Activated CD4-positive, alpha-beta memory T cell treated with anti-CD3 and anti-CD28 coated beads, Interleukin-2, amount 10 ng/mL, durations not matched to agents 7 days and 5 days (primary cell): Measurements from ENCODE around the gene STAG2. TPM values are rescaled to one million over a fixed set of nuclear protein-coding genes. Genes with fewer than 3 reads are reported as not detected.

Source experiments
- CTCF ChIA-PET: fragments of 350-600 bp; sonication (Branson Sonifier 250); formaldehyde crosslinking; loops from one replicate; lab custom pipeline; 2021; ENCODE audit warnings: antibody characterized with exemption, inconsistent platforms; lab: Charles Lee
- POLR2A ChIA-PET: fragments of 350-600 bp; sonication (Branson Sonifier 250); formaldehyde crosslinking; loops from one replicate; lab custom pipeline; 2021; ENCODE audit warnings: antibody characterized with exemption; lab: Charles Lee
- DNase-seq: peaks from one replicate; pipeline ENCODE4 v3.0.0-alpha.2; 2020
- H3K27ac Mint-ChIP-seq: one replicate; pipeline ENCODE4 v1.8.0; 2021; ENCODE audit warnings: mild to moderate bottlenecking, mixed read lengths
- H3K27me3 Mint-ChIP-seq: one replicate; pipeline ENCODE4 v1.8.0; 2021; ENCODE audit warnings: mixed read lengths
- H3K36me3 Mint-ChIP-seq: one replicate; pipeline ENCODE4 v1.8.0; 2021; ENCODE audit warnings: low read depth, mixed read lengths
- H3K4me1 Mint-ChIP-seq: one replicate; pipeline ENCODE4 v1.8.0; 2021; ENCODE audit warnings: mixed read lengths
- H3K4me3 Mint-ChIP-seq: one replicate; pipeline ENCODE4 v1.8.0; 2021; ENCODE audit warnings: mild to moderate bottlenecking, mixed read lengths
- H3K9me3 Mint-ChIP-seq: one replicate; pipeline ENCODE4 v1.8.0; 2021; ENCODE audit warnings: mixed read lengths
- total RNA-seq, 2 experiments: library from RNA; stranded (reverse); gene quantifications; one replicate each; pipeline ENCODE4 v1.2.3, GENCODE V29; 2021

STAG2 gene
- total RNA-seq, 2 experiments from 2014 or later: 87.8 to 89.6 TPM

DNA sequence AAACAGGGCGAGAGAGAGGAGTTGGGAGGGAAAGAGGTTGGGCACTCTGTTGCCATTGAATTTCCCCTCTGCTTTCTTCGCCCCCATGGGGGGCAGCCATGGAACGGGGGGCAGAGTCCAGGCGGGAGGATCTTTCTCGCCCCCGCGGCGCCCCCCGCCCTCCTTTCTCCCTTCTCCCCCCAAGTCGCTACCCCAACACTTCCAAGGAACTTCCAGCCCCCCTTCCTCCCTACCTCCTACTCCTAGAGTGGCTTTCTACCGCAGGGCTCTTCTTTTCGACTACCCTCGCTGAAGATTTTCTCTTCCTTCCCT, 594 bp upstream of the STAG2 start:
- Mint-ChIP-seq H3K9me3 (no peaks in the 10 kb centered on the region), H3K27me3 (no peaks in the 10 kb centered on the region), H3K4me1 (peaks cover 26% of the 10 kb centered on the region), H3K4me3 (peak overlapping the region; percentile 89), H3K27ac (peak overlapping the region; percentile 99), H3K36me3 (peaks cover 17% of the 10 kb centered on the region)
- DNase-seq: no peak
- POLR2A ChIA-PET: interaction anchor here (0.9 to 2.1 kb wide), 6 partner anchors 57 to 401 kb away, joined by 3 to 11 read pairs (median 6); partner anchors contain the start of gene SH2D1A
- CTCF ChIA-PET: interaction anchor here (0.6 to 2.3 kb wide), 7 partner anchors 19 to 128 kb away, joined by 3 to 7 read pairs (median 3); no protein-coding TSS in a partner anchor

DNA sequence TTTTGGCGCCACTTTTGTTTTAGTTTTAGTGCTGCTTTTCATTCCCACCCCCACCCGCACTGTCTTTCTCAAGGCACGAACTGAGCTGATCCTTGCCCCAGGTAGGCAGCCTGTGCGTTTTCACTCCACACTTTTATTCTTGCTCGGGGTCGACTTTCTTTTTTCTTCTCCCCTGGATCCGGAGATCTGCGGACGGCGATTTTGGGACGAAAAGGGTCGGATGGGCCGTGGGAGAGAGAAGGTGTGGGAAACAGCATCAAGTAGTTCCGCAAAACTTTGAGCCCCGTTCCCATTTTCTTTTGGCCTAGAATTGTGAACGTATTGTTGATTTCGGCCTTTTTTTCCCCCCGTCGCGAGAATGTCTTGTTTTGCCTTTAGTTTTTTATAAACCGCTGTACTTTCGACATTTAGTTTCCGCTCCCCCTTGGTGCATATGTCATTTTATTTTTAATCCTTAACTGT, 531 bp downstream of the STAG2 start:
- H3K9me3 Mint-ChIP-seq: no peaks in the 10 kb centered on the region

DNA sequence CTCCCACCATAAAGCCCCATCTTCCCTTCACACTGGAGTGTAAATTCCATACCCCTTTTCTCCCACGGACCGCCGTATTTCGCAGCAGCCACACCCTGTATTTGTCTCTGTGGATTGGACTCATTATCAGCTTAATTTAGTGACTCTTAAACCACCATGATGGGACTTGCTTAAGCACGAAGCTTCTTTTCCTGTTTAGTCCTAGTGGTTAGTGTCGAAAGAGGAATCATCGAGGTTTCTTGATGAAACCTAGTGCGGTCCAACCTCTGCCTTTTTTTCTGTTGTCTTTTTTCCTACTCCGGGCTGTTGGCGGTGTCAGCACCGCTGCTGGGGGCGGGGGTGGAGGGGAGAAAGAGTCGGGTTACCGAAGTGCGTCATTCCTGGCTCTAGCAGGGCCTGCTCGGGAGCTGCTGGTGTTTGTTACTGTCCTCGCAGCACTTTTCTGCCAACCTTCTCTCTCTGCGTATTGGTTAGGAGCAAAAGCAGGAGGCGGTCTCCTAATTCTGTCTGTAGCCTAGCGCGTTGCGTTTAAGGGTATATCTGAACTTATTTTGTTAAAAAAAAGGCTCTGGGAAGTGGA, 1.4 kb downstream of the STAG2 start:
- H3K4me1 Mint-ChIP-seq: peaks cover 33% of the 10 kb centered on the region
- H3K36me3 Mint-ChIP-seq: peaks cover 22% of the 10 kb centered on the region
- H3K27ac Mint-ChIP-seq: peak overlapping the region; percentile 99
- H3K9me3 Mint-ChIP-seq: no peaks in the 10 kb centered on the region
- peak overlapping the region; percentile 89 for H3K4me3 Mint-ChIP-seq
- DNase-seq: peak; percentile 87
- POLR2A ChIA-PET: interaction anchor here (0.6 to 2.1 kb wide), 17 partner anchors 10 to 434 kb away, joined by 3 to 26 read pairs (median 3); partner anchors contain the start of genes SH2D1A and XIAP
- no peaks in the 10 kb centered on the region for H3K27me3 Mint-ChIP-seq
- CTCF ChIA-PET: interaction anchor here (0.7 to 1.6 kb wide), 3 partner anchors 16 to 85 kb away, joined by 3 read pairs; no protein-coding TSS in a partner anchor

More for the DNA sequence above, 531 bp downstream of the STAG2 start:
- CTCF ChIA-PET: interaction anchor here (1.6 kb wide), 1 partner anchor 56 kb away, joined by 3 read pairs; no protein-coding TSS in a partner anchor
- Mint-ChIP-seq H3K27me3 (no peaks in the 10 kb centered on the region), H3K27ac (peak overlapping the region; percentile 99), H3K36me3 (peaks cover 21% of the 10 kb centered on the region), H3K4me3 (peak overlapping the region; percentile 89), H3K4me1 (peaks cover 31% of the 10 kb centered on the region)
- DNase-seq: no peak
- POLR2A ChIA-PET: interaction anchor here (0.6 to 2.1 kb wide), 11 partner anchors 56 to 435 kb away, joined by 3 to 26 read pairs (median 4); partner anchors contain the start of genes SH2D1A and XIAP

DNA sequence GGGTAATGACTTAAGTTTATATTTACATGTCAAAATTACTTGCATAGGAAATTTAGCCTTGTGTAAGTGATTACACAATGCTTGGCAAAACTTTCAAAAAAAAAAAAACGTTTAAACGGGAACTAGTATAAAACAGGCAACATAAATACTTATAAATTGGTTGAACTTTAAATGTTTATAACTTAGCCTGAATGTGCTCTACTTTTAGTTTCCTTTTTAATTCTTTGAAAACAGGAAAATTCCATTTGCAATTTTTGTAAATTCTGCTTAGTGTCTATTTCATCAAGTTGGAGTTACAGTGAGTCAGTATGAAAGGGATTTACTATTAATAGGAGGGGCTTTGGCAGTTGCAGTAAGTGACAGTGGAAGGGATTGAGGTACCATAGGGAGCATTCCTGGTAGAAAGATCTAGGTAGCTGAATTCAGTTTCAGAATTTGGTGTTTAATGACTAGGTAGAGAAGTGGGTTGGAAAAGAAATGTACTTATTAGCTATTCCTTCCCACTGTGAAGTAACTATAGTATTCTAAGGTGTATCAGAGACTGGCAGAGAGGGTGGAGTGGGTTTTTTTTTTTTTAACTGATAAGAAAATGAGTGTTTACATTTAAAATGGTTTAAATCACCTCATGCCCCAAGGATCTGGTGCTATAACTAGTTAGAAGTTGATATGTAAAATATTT, 2.8 kb downstream of the STAG2 start:
- Mint-ChIP-seq H3K4me1 (peaks cover 40% of the 10 kb centered on the region), H3K27ac (peak overlapping the region; percentile 99), H3K4me3 (peak overlapping the region; percentile 89), H3K9me3 (no peaks in the 10 kb centered on the region), H3K36me3 (peaks cover 26% of the 10 kb centered on the region), H3K27me3 (no peaks in the 10 kb centered on the region)
- ChIA-PET CTCF (no interaction called here), POLR2A (no interaction called here)
- no peak for DNase-seq

DNA sequence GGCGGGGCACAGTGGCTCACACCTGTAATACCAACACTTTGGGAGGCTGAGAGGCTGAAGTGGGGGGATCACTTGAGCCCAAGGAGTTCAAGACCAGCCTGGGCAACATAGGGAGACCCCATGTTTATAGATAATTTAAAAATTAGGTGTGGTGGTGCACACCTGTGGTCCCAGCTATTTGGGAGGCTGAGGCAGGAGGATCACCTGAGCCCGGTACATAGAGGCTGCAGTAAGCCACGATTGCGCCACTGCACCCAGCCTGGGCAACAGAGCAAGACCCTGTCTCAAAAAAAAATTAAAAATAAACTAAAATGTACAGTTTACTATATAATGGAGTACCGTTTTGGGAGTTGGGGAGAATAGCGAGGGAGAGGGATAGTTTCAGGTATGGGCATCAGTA, 4.2 kb downstream of the STAG2 start:
- Mint-ChIP-seq H3K36me3 (peaks cover 23% of the 10 kb centered on the region), H3K4me3 (no peak overlapping the region), H3K9me3 (no peaks in the 10 kb centered on the region), H3K27me3 (no peaks in the 10 kb centered on the region), H3K4me1 (peaks cover 48% of the 10 kb centered on the region), H3K27ac (no peak overlapping the region)
- POLR2A ChIA-PET: no interaction called here
- no peak for DNase-seq
- CTCF ChIA-PET: no interaction called here

DNA sequence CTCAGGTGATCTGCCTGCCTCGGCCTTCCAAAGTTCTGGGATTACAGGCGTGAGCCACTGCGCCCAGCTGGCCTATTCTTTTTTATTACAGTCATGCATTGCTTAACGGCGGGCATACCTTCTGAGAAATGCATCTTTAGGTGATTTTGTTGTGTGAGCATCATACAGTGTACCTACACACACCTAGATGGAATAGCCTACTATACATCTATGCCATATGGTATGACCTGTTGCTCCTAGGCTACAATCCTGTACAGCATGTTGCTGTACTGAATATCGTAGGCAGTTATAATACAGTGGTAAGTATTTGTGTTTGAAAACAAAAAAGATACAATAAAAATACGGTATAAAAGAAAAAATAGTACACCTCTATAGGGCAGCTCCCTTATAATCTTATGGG, 6.0 kb downstream of the STAG2 start:
- Mint-ChIP-seq H3K4me3 (no peak overlapping the region), H3K4me1 (peaks cover 56% of the 10 kb centered on the region), H3K27ac (no peak overlapping the region), H3K36me3 (peaks cover 17% of the 10 kb centered on the region), H3K9me3 (no peaks in the 10 kb centered on the region), H3K27me3 (no peaks in the 10 kb centered on the region)
- ChIA-PET CTCF (no interaction called here), POLR2A (no interaction called here)
- no peak for DNase-seq

DNA sequence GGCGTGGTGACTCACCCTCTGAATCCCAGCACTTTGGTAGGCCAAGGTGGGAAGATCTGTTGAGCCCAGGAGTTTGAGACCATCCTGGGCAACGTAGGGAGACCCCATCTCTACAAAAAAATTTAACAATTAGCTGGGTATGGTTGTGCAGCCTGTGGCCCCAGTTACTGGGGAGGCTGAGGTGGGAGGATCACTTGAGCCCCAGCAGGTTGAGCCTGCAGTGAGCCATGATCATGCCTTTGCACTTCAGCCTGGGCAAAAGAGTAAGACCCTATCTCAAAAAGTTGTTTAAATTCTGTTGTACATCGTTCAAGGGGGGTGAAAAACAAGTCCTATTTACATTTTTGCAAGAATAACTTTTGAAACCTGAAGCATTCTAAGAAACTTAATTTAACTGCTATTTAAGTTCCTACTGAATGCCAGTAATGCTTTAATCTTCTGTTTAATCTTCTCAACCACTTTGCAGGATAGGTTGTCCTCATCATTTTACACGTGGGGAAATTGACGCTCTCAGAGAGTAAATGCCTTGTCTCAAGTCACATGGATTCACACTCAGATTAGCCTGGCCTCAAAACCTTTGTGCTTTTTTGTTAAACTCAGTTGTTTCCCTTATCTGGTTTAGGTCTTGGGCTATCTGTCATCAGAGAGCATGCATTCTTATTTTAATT, 7.0 kb downstream of the STAG2 start:
- ChIA-PET POLR2A (no interaction called here), CTCF (no interaction called here)
- Mint-ChIP-seq H3K9me3 (no peaks in the 10 kb centered on the region), H3K36me3 (peaks cover 11% of the 10 kb centered on the region), H3K27ac (no peak overlapping the region), H3K4me1 (peaks cover 56% of the 10 kb centered on the region), H3K27me3 (no peaks in the 10 kb centered on the region), H3K4me3 (no peak overlapping the region)
- no peak for DNase-seq

DNA sequence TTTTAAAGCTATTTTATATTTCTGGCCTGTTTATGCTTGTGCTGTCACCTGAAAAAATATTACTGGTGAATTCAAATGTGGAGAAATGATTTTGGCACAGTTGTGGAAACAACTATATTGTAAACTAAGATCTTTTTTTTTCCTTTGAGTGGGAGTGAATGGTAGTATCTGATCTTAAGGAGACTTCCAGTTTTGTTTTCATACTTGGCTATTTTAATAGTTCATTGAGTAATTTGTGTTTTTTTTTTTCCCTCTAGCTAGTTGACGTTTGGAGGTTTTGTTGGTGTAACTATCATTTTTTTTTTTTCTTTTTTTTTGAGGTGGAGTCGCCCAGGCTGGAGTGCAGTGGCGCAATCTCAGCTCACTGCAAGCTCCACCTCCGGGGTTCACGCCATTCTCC, 10.5 kb downstream of the STAG2 start:
- Mint-ChIP-seq H3K4me1 (peaks cover 38% of the 10 kb centered on the region), H3K27ac (no peak overlapping the region), H3K36me3 (peaks cover 7% of the 10 kb centered on the region), H3K4me3 (no peak overlapping the region), H3K27me3 (no peaks in the 10 kb centered on the region), H3K9me3 (no peaks in the 10 kb centered on the region)
- no peak for DNase-seq
- CTCF ChIA-PET: no interaction called here
- POLR2A ChIA-PET: no interaction called here

DNA sequence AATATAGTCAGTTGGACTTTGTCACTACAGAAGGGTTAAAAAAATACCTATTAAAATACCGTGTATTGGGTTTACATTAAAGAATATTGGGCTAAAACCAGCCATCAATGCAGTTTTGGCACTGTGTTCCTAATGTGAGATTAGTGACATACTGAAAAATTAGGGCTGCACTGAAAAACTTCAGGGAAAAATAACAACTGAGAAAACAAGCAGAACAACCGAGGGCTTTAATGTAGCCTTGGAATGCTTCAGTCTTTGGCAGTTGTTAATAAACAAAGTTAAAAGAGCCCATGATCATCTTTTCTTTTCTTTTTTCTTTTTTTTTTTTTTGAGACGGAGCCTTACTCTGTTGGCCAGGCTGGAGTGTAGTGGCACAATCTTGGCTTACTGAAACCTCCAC, 12.4 kb downstream of the STAG2 start:
- POLR2A ChIA-PET: no interaction called here
- Mint-ChIP-seq H3K27me3 (no peaks in the 10 kb centered on the region), H3K27ac (no peak overlapping the region), H3K9me3 (no peaks in the 10 kb centered on the region), H3K36me3 (peaks cover 2% of the 10 kb centered on the region), H3K4me1 (peaks cover 31% of the 10 kb centered on the region), H3K4me3 (no peak overlapping the region)
- DNase-seq: no peak
- CTCF ChIA-PET: interaction anchor here (1.4 kb wide), 1 partner anchor 141 kb away, joined by 3 read pairs; no protein-coding TSS in a partner anchor

DNA sequence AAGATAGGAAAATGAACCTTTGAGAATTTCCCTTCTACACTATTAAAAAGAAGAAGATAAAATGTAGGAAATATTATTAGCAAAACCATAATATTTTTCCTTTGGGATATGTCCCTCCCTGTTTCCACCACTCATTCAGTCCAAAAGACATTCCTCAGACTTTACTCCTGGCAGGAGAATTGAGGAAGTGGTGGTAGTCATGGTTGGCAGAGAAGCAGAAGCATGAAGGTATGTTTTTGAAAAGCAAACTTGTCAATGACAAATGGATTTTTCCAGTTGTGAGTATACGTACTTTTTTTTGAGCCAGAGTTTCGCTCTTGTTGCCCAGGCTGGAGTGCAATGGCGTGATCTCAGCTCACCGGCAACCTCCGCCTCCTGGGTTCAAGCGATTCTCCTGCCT, 13.7 kb downstream of the STAG2 start:
- H3K9me3 Mint-ChIP-seq: no peaks in the 10 kb centered on the region
- H3K27me3 Mint-ChIP-seq: no peaks in the 10 kb centered on the region
- H3K4me1 Mint-ChIP-seq: peaks cover 28% of the 10 kb centered on the region
- no peak overlapping the region for H3K27ac Mint-ChIP-seq
- ChIA-PET CTCF (no interaction called here), POLR2A (no interaction called here)
- peaks cover 3% of the 10 kb centered on the region for H3K36me3 Mint-ChIP-seq
- no peak overlapping the region for H3K4me3 Mint-ChIP-seq
- DNase-seq: no peak

DNA sequence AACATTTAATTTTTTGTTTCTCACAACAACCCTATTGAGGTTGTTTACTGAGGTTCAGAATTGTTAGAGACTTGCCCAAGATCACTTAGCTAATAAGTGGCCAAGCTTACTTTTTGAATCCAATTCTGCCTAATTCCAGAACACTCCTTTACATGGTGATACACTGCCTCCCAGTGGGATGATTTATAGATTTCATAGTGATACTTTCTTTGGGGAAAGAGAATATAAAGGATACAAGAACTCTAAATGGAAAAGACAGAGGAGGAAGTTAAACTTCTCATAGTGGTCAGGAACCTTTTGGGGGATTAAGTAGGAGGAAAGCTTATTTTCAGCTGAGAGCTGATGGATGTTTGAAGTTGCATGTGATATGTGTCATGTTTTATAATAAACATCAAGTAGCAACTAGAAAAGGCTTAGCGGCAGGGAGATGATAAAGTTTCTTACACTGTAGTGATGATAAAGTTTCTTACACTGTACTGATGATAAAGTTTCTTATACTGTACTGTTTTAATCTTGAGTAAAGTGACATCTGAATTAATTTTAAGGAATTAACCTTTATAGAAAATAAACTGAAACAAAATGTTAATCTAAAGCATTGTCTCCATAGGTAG, 15.3 kb downstream of the STAG2 start:
- Mint-ChIP-seq H3K4me3 (no peak overlapping the region), H3K4me1 (peaks cover 21% of the 10 kb centered on the region), H3K27ac (no peak overlapping the region), H3K9me3 (no peaks in the 10 kb centered on the region), H3K27me3 (no peaks in the 10 kb centered on the region), H3K36me3 (peaks cover 3% of the 10 kb centered on the region)
- ChIA-PET CTCF (interaction anchor here (0.7 to 1.2 kb wide), 3 partner anchors 10 to 199 kb away, joined by 3 to 5 read pairs (median 3); no protein-coding TSS in a partner anchor), POLR2A (interaction anchor here (0.5 to 1.2 kb wide), 3 partner anchors 14 to 18 kb away, joined by 3 to 4 read pairs (median 3); no protein-coding TSS in a partner anchor)
- DNase-seq: no peak

DNA sequence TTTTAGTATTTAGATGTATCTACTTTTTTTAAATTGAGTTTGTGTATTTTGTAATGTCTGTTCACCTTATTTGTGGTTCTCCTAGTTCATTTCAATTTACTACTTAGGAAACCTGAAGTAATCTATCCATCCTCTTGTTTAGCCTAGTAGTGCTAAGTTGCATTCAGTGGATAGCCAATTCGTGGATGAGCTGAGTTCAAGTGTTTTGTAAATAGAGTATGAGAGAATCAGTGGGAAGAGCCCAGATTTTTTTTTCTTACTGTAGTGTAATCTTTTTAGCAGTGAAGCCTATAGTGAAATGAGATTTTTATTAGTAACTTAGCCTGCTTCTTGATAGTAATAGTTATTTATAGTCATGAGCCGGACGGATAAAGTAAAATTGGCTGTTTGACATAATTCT, 21.7 kb downstream of the STAG2 start:
- H3K27ac Mint-ChIP-seq: no peak overlapping the region
- no peaks in the 10 kb centered on the region for H3K27me3 Mint-ChIP-seq
- no peak overlapping the region for H3K4me3 Mint-ChIP-seq

More for the DNA sequence above, 21.7 kb downstream of the STAG2 start:
- POLR2A ChIA-PET: interaction anchor here (0.6 kb wide), 1 partner anchor 35 kb away, joined by 3 read pairs; no protein-coding TSS in a partner anchor
- Mint-ChIP-seq H3K9me3 (no peaks in the 10 kb centered on the region), H3K36me3 (peaks cover 3% of the 10 kb centered on the region), H3K4me1 (peaks cover 19% of the 10 kb centered on the region)
- no peak for DNase-seq
- CTCF ChIA-PET: no interaction called here
